Sigmoid colon (tissue), 7 donors: Measurements from ENCODE around the gene NEU2. TPM values are rescaled to one million over a fixed set of nuclear protein-coding genes. Genes with fewer than 3 reads are reported as not detected.

ENCODE experiments used
- DNase-seq: peaks from one replicate; pipeline ENCODE4 v3.0.0-alpha.2; 2019
- H3K27ac ChIP-seq, 4 donors: fragments of 200-600 bp; sonication (generic); one replicate each; pipeline ENCODE4 v1.5.1; 2016 to 2019; ENCODE audit warnings: mild to moderate bottlenecking in 1 of 4
- H3K27me3 ChIP-seq, 3 donors: fragments of 200-600 bp; sonication (generic); one replicate each; pipeline ENCODE4 v1.5.1; 2019; ENCODE audit warnings: mild to moderate bottlenecking in 1 of 3
- H3K36me3 ChIP-seq, 4 donors: fragments of 200-600 bp; sonication (generic); one replicate each; pipeline ENCODE4 v1.5.1; 2016 to 2019
- H3K4me1 ChIP-seq, 4 donors: fragments of 200-600 bp; sonication (generic); one replicate each; pipeline ENCODE4 v1.5.1; 2017 to 2019
- H3K4me3 ChIP-seq, 4 donors: fragments of 200-600 bp; sonication (generic); one replicate each; pipeline ENCODE4 v1.5.1; 2017 to 2019; ENCODE audit warnings: mild to moderate bottlenecking in 2 of 4, moderate library complexity in 1 of 4
- H3K9me3 ChIP-seq, 4 donors: fragments of 200-600 bp in 3 of 4; sonication (generic) in 3 of 4; one replicate each; pipeline versions ENCODE4 v1.5.1 to v1.6.1; 2013 to 2019
- CTCF ChIP-seq, 4 experiments: fragments of 450-650 bp in 3 of 4; fragments of 200-600 bp in 1 of 4; IDR thresholded peaks; one replicate each; pipeline ENCODE4 v1.5.1; 2016 to 2019; ENCODE audit warnings: antibody characterized with exemption in 4 of 4, mild to moderate bottlenecking in 3 of 4, moderate library complexity in 2 of 4
- EP300 ChIP-seq, 4 donors: sonication (generic); formaldehyde crosslinking; IDR thresholded peaks; one replicate each; pipeline ENCODE4 v1.6.1; 2017; ENCODE audit warnings: antibody characterized with exemption in 4 of 4
- POLR2A ChIP-seq, 2 donors: fragments of 450-650 bp; IDR thresholded peaks; one replicate each; pipeline ENCODE4 v1.6.1; 2016; ENCODE audit warnings: antibody characterized with exemption in 2 of 2, mild to moderate bottlenecking in 2 of 2, moderate library complexity in 2 of 2
- POLR2AphosphoS5 ChIP-seq, 4 donors: sonication (generic); formaldehyde crosslinking; IDR thresholded peaks; one replicate each; pipeline ENCODE4 v1.6.1; 2017; ENCODE audit warnings: antibody characterized with exemption in 4 of 4
- WGBS, 2 donors: extraction: QIAGEN DNeasy Blood & Tissue Kit; methylation state at CpG; one replicate each; pipeline ENCODE4 v1.1.7; 2013; 5-methylcytosine and 5-hydroxymethylcytosine counted together
- intact Hi-C: fragments of 100-400 bp; cut with DNase I; formaldehyde crosslinking; loops from one replicate; pipeline ENCODE4 v1.15.1; 2023
- polyA plus RNA-seq, 3 donors: library from polyadenylated mRNA; stranded (reverse); fragments of 200-250 nt; gene quantifications; one replicate each; pipeline ENCODE4 v1.2.3, GENCODE V29; 2013
- total RNA-seq, 4 donors: library from RNA; depleted of rRNA; stranded (reverse); fragments of >200 nt; gene quantifications; one replicate each; pipeline ENCODE4 v1.1.0, GENCODE V29; 2016
- donor health status: healthy with polysubstance abuse.
- donor health status: Bipolar disorder and iron deficiency.
- donor health status: healthy.

Gene NEU2
- total and polyA plus RNA-seq, 7 donors, result not detected

- H3K9me3 ChIP-seq, result peaks cover 0 to under 1% (median 0%) of the 10 kb centered on the region in 4 donors
- H3K4me1 ChIP-seq, result no peaks in the 10 kb centered on the region
- no peak for DNase-seq
- intact Hi-C loops, result no loop called here
- no peaks in the 10 kb centered on the region for H3K36me3 ChIP-seq
- H3K27ac ChIP-seq, result no peak overlapping the region
- TF ChIP-seq POLR2A (IDR thresholded peaks at IDR 0.05) (no peak), CTCF (IDR thresholded peaks at IDR 0.05) (no peak), EP300 (IDR thresholded peaks at IDR 0.05) (no peak), POLR2AphosphoS5 (IDR thresholded peaks at IDR 0.05) (no peak)
- H3K27me3 ChIP-seq, result no peaks in the 10 kb centered on the region
- 12 to 38% methylated on average over 12 of the region's 12 CpGs for WGBS, 2 donors
- no peak overlapping the region for H3K4me3 ChIP-seq
Measured at GRCh38 chr2:233012301-233012971, 20.0 kb upstream of the NEU2 start.

GRCh38 chr2:233013027-233013461 lies 19.4 kb upstream of the NEU2 start, which contains the start of gene NGEF:
Gene NGEF (minus strand): TSS chr2:233013256. CDS start chr2:232974890, 38,366 bp downstream.
- H3K36me3 ChIP-seq, result no peaks in the 10 kb centered on the region
- intact Hi-C loops, result no loop called here
- 14 to 68% methylated on average over 12 of the region's 12 CpGs for WGBS, 2 donors
- H3K4me1 ChIP-seq, result no peaks in the 10 kb centered on the region
- H3K27me3 ChIP-seq, result no peaks in the 10 kb centered on the region
- H3K9me3 ChIP-seq, result peaks cover 0 to 3% (median 1%) of the 10 kb centered on the region in 4 donors
- H3K27ac ChIP-seq, result no peak within 1 kb of the TSS
- TF ChIP-seq CTCF (IDR thresholded peaks at IDR 0.05), result no peak
- no peak for TF ChIP-seq POLR2AphosphoS5 (IDR thresholded peaks at IDR 0.05)
- TF ChIP-seq POLR2A (IDR thresholded peaks at IDR 0.05), result no peak
- TF ChIP-seq EP300 (IDR thresholded peaks at IDR 0.05), result no peak
- no peak within 1 kb of the TSS for H3K4me3 ChIP-seq
- DNase-seq, result no peak

DNA sequence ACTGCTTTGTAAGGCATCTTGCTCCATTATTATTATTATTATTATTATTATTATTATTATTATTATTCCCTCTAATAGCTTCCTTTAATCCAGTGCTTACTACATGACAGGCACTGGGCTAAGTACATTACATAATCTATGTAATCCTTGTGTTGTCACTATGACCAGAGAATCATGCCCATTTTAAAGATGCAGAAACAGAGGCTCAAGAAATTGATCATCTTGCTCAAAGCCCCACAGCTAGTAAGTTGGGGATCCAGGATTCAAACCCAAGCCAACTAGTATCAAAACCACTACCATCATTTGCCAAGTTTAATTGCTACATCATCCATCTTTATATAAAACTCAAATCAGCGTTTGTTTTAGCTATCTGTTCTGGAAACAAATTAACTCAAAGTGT lies 18.8 kb upstream of the NEU2 start:
- Histone ChIP-seq H3K27ac (no peak overlapping the region), H3K27me3 (no peaks in the 10 kb centered on the region), H3K4me1 (no peaks in the 10 kb centered on the region), H3K9me3 (peaks cover 0 to 3% (median 1%) of the 10 kb centered on the region in 4 donors), H3K4me3 (no peak overlapping the region), H3K36me3 (no peaks in the 10 kb centered on the region)
- no peak for DNase-seq
- TF ChIP-seq POLR2A (IDR thresholded peaks at IDR 0.05) (no peak), CTCF (IDR thresholded peaks at IDR 0.05) (no peak), POLR2AphosphoS5 (IDR thresholded peaks at IDR 0.05) (no peak), EP300 (IDR thresholded peaks at IDR 0.05) (no peak)
- intact Hi-C loops, result no loop called here
- WGBS, 2 donors, result 21 to 67% methylated on average over 1 of the region's 1 CpG

DNA sequence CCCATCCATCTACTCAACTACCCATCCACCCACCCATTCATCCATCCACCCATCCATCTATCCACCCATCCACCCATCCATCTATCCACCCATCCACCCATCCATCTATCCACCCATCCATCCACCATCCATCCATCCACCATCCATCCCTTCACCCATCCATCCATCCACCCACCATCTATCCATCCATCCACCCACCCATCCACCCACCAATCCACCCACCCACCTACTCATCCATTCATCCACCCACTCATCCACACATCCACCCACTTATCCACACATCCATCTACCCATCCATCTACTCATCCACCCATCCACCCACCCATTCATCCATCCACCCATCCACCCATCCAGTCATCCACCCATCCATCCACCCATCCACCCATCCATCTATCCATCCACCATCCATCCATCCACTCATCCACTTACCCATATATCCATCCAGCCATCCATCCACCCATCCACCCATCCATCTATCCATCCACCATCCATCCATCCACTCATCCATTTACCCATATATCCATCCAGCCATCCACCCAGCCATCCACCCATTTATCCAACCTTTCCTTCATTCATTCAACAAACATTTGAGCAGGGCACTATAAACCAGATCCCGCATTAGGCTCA lies 17.3 kb upstream of the NEU2 start:
- Histone ChIP-seq H3K4me1 (no peaks in the 10 kb centered on the region), H3K4me3 (no peak overlapping the region), H3K9me3 (peaks cover 0 to 3% (median 1%) of the 10 kb centered on the region in 4 donors), H3K36me3 (no peaks in the 10 kb centered on the region), H3K27ac (no peak overlapping the region), H3K27me3 (no peaks in the 10 kb centered on the region)
- DNase-seq, result no peak
- 94 to 96% methylated on average over 1 of the region's 1 CpG for WGBS, 2 donors
- intact Hi-C loops, result no loop called here
- TF ChIP-seq CTCF (IDR thresholded peaks at IDR 0.05), result no peak
